ENCODE data around the gene WRAP53. TPM values are rescaled to one million over a fixed set of nuclear protein-coding genes. Genes with fewer than 3 reads are reported as not detected.

The WRAP53 gene
- total RNA-seq, 1 donor from 2014 or later: 19.5 TPM

DNA sequence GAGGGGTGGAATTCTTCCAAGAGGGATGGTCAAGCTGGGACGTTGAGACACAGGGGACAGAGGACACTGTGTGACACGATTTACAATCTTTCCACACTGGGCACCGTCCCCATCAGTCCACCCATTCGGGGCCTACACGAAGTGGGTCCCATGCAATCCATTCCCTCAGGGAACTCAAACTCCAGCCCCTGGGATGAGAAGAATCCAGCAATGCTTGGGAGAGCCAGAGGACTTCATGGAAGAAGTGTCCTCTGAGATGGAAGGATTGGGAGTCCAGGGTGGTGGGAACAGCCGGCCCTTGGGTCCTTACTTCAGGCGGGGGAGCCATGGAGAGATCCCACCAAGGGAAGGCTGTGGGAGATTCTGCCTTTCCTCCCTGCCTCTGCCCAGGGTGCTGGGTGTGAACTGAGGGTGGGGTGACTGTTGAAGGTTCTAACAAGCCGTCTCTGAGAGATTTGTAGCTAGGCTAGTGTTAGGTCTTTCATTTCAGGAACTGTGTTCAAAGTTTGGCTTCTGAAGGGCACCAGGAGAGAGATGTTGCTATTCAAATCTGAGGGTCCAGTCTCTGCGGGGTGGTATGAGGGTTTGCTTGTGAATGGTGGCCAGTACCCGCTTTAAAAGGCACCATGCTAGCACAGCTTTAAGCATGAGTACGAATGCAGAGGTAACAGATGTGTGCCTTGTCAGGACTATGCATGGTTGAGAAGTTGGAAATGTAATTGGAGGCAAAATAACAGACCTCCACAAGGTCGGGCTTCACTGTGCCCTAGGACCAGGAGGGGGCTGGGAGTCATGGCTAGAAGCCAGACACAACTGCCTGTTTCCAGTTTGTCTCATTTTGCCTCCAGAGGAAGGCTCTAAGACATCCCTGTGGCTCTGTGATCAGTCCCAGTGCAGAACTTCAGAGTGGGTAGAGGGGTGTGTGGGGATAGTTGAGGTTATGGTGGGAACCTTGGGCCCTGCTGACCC is 35.6 kb upstream of the WRAP53 start:
- H3K9me3 Mint-ChIP-seq (ENCODE audit: unreplicated experiment): peaks cover 17% of the 10 kb centered on the region
- H3K4me3 Mint-ChIP-seq (ENCODE audit: unreplicated experiment): peak overlapping the region; percentile 80
- no peak for DNase-seq
- TF ChIP-seq, protein P1, sequence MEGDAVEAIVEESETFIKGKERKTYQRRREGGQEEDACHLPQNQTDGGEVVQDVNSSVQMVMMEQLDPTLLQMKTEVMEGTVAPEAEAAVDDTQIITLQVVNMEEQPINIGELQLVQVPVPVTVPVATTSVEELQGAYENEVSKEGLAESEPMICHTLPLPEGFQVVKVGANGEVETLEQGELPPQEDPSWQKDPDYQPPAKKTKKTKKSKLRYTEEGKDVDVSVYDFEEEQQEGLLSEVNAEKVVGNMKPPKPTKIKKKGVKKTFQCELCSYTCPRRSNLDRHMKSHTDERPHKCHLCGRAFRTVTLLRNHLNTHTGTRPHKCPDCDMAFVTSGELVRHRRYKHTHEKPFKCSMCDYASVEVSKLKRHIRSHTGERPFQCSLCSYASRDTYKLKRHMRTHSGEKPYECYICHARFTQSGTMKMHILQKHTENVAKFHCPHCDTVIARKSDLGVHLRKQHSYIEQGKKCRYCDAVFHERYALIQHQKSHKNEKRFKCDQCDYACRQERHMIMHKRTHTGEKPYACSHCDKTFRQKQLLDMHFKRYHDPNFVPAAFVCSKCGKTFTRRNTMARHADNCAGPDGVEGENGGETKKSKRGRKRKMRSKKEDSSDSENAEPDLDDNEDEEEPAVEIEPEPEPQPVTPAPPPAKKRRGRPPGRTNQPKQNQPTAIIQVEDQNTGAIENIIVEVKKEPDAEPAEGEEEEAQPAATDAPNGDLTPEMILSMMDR (IDR thresholded peaks at IDR 0.05; ENCODE audit: partially characterized antibody, unreplicated experiment): no peak
- H3K36me3 Mint-ChIP-seq (ENCODE audit: unreplicated experiment): peaks cover 4% of the 10 kb centered on the region
- peaks cover 27% of the 10 kb centered on the region for H3K27me3 Mint-ChIP-seq (ENCODE audit: unreplicated experiment)
- no peak overlapping the region for H3K27ac Mint-ChIP-seq (ENCODE audit: unreplicated experiment)
- peaks cover 33% of the 10 kb centered on the region for H3K4me1 Mint-ChIP-seq (ENCODE audit: low read depth, unreplicated experiment)

DNA sequence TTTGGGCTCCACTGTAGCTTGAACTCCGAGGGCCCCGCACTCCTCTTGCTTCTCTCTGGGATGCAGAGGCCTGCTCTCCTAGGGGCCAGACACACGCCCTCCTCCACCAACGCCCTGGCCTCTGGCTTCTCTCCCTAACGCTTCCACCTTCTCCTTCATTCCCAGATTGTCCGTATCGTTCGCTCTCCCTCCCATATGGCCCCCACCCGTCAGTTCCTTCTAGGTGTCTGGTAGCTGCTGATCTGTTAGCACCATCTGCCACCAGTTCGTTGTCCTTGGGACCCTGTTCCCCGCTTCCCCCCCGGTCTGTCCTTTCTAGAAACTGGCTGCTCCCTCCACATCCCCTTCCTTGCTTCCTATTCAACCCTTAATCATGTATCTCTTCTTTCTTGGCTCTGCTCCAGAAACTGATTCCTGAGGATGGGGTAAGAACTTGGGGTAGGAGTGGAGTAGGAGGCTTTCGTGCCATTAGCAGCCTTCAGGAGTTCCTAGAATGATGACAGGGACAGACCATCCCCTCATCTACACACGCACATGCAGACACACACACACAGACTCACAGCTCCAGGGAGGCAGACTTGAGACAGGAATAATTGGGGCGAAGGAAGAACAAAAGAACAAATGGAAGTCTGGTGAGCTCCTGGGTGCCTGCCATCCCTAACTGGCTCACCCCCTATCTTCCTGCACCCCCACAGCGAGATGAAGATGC is 33.3 kb upstream of the WRAP53 start:
- no peak for DNase-seq

DNA sequence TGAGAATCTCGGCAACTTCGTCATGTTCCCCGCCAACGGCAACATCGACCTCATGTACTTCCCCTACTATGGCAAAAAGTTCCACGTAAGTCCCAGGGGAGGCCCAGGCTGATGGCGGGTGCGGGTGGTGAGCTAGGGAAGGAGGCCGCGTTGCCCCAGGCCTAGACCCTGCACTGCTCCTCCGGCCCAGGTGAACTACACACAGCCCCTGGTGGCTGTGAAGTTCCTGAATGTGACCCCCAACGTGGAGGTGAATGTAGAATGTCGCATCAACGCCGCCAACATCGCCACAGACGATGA is 32.8 kb upstream of the WRAP53 start:
- H3K36me3 Mint-ChIP-seq (ENCODE audit: unreplicated experiment): peaks cover 4% of the 10 kb centered on the region
- no peak overlapping the region for H3K27ac Mint-ChIP-seq (ENCODE audit: unreplicated experiment)
- no peak for DNase-seq
- TF ChIP-seq, protein P1 (IDR thresholded peaks at IDR 0.05; ENCODE audit: partially characterized antibody, unreplicated experiment): no peak
- H3K27me3 Mint-ChIP-seq (ENCODE audit: unreplicated experiment): peaks cover 26% of the 10 kb centered on the region
- H3K9me3 Mint-ChIP-seq (ENCODE audit: unreplicated experiment): peaks cover 15% of the 10 kb centered on the region
- H3K4me1 Mint-ChIP-seq (ENCODE audit: low read depth, unreplicated experiment): peaks cover 25% of the 10 kb centered on the region
- H3K4me3 Mint-ChIP-seq (ENCODE audit: unreplicated experiment): peak overlapping the region; percentile 27

More for the DNA sequence above, 33.3 kb upstream of the WRAP53 start:
- peaks cover 27% of the 10 kb centered on the region for H3K27me3 Mint-ChIP-seq (ENCODE audit: unreplicated experiment)
- H3K4me1 Mint-ChIP-seq (ENCODE audit: low read depth, unreplicated experiment): peaks cover 30% of the 10 kb centered on the region
- peaks cover 4% of the 10 kb centered on the region for H3K36me3 Mint-ChIP-seq (ENCODE audit: unreplicated experiment)
- no peak overlapping the region for H3K27ac Mint-ChIP-seq (ENCODE audit: unreplicated experiment)
- TF ChIP-seq, protein P1 (IDR thresholded peaks at IDR 0.05; ENCODE audit: partially characterized antibody, unreplicated experiment): no peak
- H3K4me3 Mint-ChIP-seq (ENCODE audit: unreplicated experiment): peak overlapping the region; percentile 27
- H3K9me3 Mint-ChIP-seq (ENCODE audit: unreplicated experiment): peaks cover 17% of the 10 kb centered on the region

DNA sequence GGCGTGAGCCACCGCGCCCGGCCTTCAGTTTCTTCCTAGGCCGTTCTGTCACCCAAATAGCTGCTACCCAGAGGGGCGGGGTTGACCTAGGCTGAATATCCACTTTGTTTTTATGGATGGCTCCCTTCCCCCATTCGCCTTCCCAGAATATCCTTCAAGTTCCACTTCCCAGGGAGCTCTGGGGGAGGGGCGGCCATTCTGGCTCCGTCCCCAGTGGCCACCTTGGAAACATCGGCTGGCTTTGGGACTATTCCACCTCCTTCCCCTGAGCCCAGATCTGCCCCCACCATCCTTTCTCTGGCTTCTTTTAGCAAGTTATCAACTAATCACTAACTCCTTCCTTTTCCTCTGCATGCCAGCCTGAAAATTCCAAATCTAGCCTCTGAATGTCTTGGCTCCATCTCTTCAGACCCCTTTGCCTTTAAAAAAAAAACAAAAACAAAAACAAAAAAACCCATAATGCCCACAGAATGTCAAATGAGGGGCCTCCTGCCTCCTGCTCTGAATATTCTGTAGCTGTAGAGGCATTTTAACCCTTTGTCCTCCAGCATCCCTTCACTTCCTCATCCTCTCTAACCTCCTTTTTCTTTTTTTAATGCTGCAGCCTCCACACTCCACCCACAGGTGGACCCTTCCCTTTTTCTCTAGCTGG is 31.2 kb upstream of the WRAP53 start:
- peaks cover 4% of the 10 kb centered on the region for H3K36me3 Mint-ChIP-seq (ENCODE audit: unreplicated experiment)
- peaks cover 23% of the 10 kb centered on the region for H3K4me1 Mint-ChIP-seq (ENCODE audit: low read depth, unreplicated experiment)
- TF ChIP-seq, protein P1 (IDR thresholded peaks at IDR 0.05; ENCODE audit: partially characterized antibody, unreplicated experiment): no peak
- H3K9me3 Mint-ChIP-seq (ENCODE audit: unreplicated experiment): peaks cover 11% of the 10 kb centered on the region
- H3K27me3 Mint-ChIP-seq (ENCODE audit: unreplicated experiment): peaks cover 16% of the 10 kb centered on the region
- peak; percentile 74 for DNase-seq
- H3K27ac Mint-ChIP-seq (ENCODE audit: unreplicated experiment): peak overlapping the region; percentile 84
- H3K4me3 Mint-ChIP-seq (ENCODE audit: unreplicated experiment): peak overlapping the region; percentile 76

All from glutamatergic neuron (in vitro differentiated cells).